HG03378 (cell line): ENCODE results near the gene CNIH2.
A peak's percentile ranks its signal among the peaks of the same experiment; 100 is the strongest.
"Not testable (repeated sequence)": the region's sequence is repeated elsewhere in the genome, so short reads cannot be mapped to it uniquely, and the experiment has no call there.

Experiments used
- ATAC-seq: cut with Tn5 transposase; IDR thresholded peaks from one replicate; pipeline ENCODE4 v1.9.1; 2021; ENCODE audit warnings: mild to moderate bottlenecking, moderate library complexity; ENCODE audit not compliant: unreplicated experiment

The CNIH2 gene

GRCh38 chr11:66289548-66290329 is 11.8 kb downstream of the CNIH2 start:
- peak; percentile 24 for ATAC-seq

- ATAC-seq: no peak
These were observed 12.3 kb downstream of the CNIH2 start for GRCh38 chr11:66290330-66290621.

GRCh38 chr11:66291303-66291705 is 13.3 kb downstream of the CNIH2 start:
- ATAC-seq: no peak

GRCh38 chr11:66291706-66292542 is 13.9 kb downstream of the CNIH2 start, which contains the start of gene TMEM151A:
Gene TMEM151A, plus strand, starts transcription at chr11:66291894. Its CDS starts 120 bp downstream, at chr11:66292014.
- no peak for ATAC-seq

- no peak for ATAC-seq
These were observed 14.8 kb downstream of the CNIH2 start for GRCh38 chr11:66292543-66293332.

- ATAC-seq: no peak
These were observed 15.4 kb downstream of the CNIH2 start for GRCh38 chr11:66293352-66293751.

GRCh38 chr11:66293777-66294625 is 16.0 kb downstream of the CNIH2 start:
- ATAC-seq: no peak

- ATAC-seq: no peak
These were observed 16.9 kb downstream of the CNIH2 start for GRCh38 chr11:66294626-66295620.

GRCh38 chr11:66297610-66298009 is 19.6 kb downstream of the CNIH2 start:
- ATAC-seq: no peak

GRCh38 chr11:66299186-66299585 is 21.2 kb downstream of the CNIH2 start:
- ATAC-seq: no peak

GRCh38 chr11:66302656-66303055 is 24.7 kb downstream of the CNIH2 start:
- ATAC-seq: no peak

- no peak for ATAC-seq
These were observed 31.5 kb downstream of the CNIH2 start for GRCh38 chr11:66309475-66309874.

GRCh38 chr11:66310324-66310723 is 32.3 kb downstream of the CNIH2 start:
- no peak for ATAC-seq

- ATAC-seq: not testable (repeated sequence)
These were observed 32.9 kb downstream of the CNIH2 start for GRCh38 chr11:66310803-66311440.

- peak; percentile 38 for ATAC-seq
These were observed 33.5 kb downstream of the CNIH2 start for GRCh38 chr11:66311470-66311964.

GRCh38 chr11:66311965-66312548 is 34.1 kb downstream of the CNIH2 start:
- ATAC-seq: peak; percentile 64

- ATAC-seq: peak; percentile 42
These were observed 34.8 kb downstream of the CNIH2 start for GRCh38 chr11:66312549-66313320.
